GM12872 (cell line): ENCODE measurements around the gene NDNF.

Source experiments
- CTCF ChIP-seq: IDR thresholded peaks from 3 replicates; pipeline ENCODE4 v1.5.1; 2011; ENCODE audit warnings: low read depth, mild to moderate bottlenecking, low read length, moderate library complexity; ENCODE audit not compliant: insufficient read depth

Gene NDNF

GRCh38 chr4:121057466-121057922, 14.8 kb downstream of the NDNF start:
- TF ChIP-seq CTCF: no peak

GRCh38 chr4:121056066-121056465, 16.3 kb downstream of the NDNF start:
- no peak for TF ChIP-seq CTCF

GRCh38 chr4:121054373-121054772, 18.0 kb downstream of the NDNF start:
- TF ChIP-seq CTCF: no peak

- TF ChIP-seq CTCF: no peak
These were observed 18.7 kb downstream of the NDNF start for GRCh38 chr4:121053601-121054143.

- TF ChIP-seq CTCF: peak; percentile 23; the same call in 1 of the 3 replicates
These were observed 22.0 kb downstream of the NDNF start for GRCh38 chr4:121050300-121050699.

- no peak for TF ChIP-seq CTCF
These were observed 23.2 kb downstream of the NDNF start for GRCh38 chr4:121049072-121049599.

GRCh38 chr4:121048165-121048564, 24.2 kb downstream of the NDNF start:
- TF ChIP-seq CTCF: no peak
